ENCODE measurements around the gene SLAMF6.
"Not testable (repeated sequence)": the region's sequence is repeated elsewhere in the genome, so short reads cannot be mapped to it uniquely, and the experiment has no call there.

Gene SLAMF6

DNA sequence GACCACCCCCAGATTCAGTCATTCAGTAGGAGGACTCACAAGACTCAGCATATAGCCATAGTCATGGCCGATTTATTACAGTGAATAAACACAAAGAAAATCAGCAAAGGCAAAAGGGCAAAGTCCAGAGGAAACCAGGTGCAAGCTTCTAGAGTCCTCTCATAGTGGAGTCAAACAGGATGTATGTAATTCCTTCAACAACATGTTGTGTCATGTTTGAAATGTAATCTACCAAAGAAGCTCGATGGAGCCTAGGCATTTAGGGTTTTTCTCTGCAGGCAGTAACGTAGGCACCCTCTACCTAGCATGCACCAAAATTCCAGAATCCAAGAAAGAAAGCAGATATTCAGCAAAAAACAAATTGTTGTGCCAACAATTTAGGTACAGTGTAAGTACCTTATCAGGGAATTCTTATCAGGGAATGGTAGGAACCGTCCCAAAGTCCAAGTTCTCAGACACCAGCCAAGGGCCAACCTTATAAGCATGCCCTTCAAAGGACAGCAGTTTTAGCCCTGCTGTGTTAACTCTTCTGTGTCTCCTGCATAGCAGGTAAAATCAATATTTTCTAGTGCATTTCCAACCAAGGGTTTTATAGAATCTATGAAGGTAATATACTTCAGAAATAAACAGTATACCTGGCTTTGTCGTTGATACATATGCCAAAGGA lies 16.1 kb upstream of the SLAMF6 start:
- Histone ChIP-seq H3K36me3 (ENCODE audit: insufficient read depth) (no peaks in the 10 kb centered on the region), H3K4me2 (no peak overlapping the region), H3K4me1 (ENCODE audit: low read depth, poor library complexity, severe bottlenecking) (peaks cover 25% of the 10 kb centered on the region), H2AFZ (ENCODE audit: low read depth) (no peak overlapping the region), H3K9ac (no peak overlapping the region), H3K27me3 (ENCODE audit: insufficient read depth, low read depth) (no peaks in the 10 kb centered on the region), H3K4me3 (IDR thresholded peaks at IDR 0.05; ENCODE audit: insufficient read depth, low read depth, low read length) (peak overlapping the region; percentile 30), H3K27ac (no peak overlapping the region), H3K79me2 (ENCODE audit: insufficient read depth, low read depth) (no peaks in the 10 kb centered on the region), H4K20me1 (ENCODE audit: insufficient read depth) (no peaks in the 10 kb centered on the region)
- no peak for TF ChIP-seq CTCF (conservative IDR thresholded peaks at IDR 0.05; ENCODE audit: low read depth, low read length)

DNA sequence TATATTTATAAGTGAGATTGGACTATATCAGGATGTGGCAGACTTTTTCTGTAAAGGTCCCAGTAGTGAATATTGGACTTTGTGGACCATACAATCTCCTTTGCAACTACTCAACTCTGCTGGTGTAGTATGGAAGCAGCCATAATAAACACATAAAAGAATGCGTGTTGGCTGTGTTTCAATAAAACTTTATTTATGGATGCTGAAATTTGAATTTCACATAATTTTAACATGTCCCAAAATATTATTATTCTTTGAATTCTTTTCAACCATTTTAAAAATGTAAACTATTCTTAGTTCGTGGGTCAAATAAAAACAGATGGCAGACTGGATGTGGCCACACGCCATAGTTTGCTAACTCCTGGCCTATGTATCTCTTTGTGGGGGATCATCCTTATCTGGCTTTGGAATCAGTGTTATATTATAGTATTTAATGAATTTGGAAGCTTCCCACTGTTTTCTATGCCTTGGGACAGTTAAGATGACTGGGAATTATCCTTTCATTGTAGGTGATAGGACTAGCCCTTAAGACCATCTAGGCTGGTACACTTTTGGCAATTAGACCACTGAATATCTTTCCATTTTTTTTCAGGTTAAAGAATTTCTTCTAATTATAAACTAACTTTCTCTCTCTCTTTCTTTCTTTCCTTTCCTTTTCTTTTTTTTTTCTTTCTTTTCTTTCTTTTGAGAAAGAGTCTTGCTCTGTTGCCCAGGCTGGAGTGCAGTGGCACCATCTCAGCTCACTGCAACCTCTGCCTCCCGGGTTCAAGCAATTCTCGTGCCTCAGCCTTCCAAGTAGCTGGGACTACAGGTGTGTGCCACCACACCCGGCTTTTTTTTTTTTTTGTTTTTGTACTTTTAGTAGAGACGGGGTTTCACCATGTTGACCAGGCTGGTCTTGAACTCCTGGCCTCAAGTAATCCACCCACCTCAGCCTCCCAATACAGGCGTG lies 14.9 kb upstream of the SLAMF6 start:
- TF ChIP-seq CTCF (conservative IDR thresholded peaks at IDR 0.05; ENCODE audit: low read depth, low read length), result no peak
- Histone ChIP-seq H3K27me3 (ENCODE audit: insufficient read depth, low read depth) (no peaks in the 10 kb centered on the region), H3K4me1 (ENCODE audit: low read depth, poor library complexity, severe bottlenecking) (peaks cover 25% of the 10 kb centered on the region), H3K4me3 (IDR thresholded peaks at IDR 0.05; ENCODE audit: insufficient read depth, low read depth, low read length) (peak overlapping the region; percentile 30), H3K9ac (no peak overlapping the region), H3K27ac (no peak overlapping the region), H3K79me2 (ENCODE audit: insufficient read depth, low read depth) (no peaks in the 10 kb centered on the region), H4K20me1 (ENCODE audit: insufficient read depth) (no peaks in the 10 kb centered on the region), H2AFZ (ENCODE audit: low read depth) (no peak overlapping the region), H3K4me2 (no peak overlapping the region), H3K36me3 (ENCODE audit: insufficient read depth) (no peaks in the 10 kb centered on the region)

GRCh38 chr1:160534823-160535605 lies 12.0 kb upstream of the SLAMF6 start:
- no peak overlapping the region for H3K4me3 ChIP-seq (IDR thresholded peaks at IDR 0.05; ENCODE audit: insufficient read depth, low read depth, low read length)
- H3K27ac ChIP-seq, result no peak overlapping the region
- no peak overlapping the region for H3K4me2 ChIP-seq
- no peaks in the 10 kb centered on the region for H4K20me1 ChIP-seq (ENCODE audit: insufficient read depth)
- no peak overlapping the region for H2AFZ ChIP-seq (ENCODE audit: low read depth)
- peaks cover 15% of the 10 kb centered on the region for H3K4me1 ChIP-seq (ENCODE audit: low read depth, poor library complexity, severe bottlenecking)
- peak; percentile 54; the same call in 1 of the 2 replicates for TF ChIP-seq CTCF (conservative IDR thresholded peaks at IDR 0.05; ENCODE audit: low read depth, low read length)
- no peaks in the 10 kb centered on the region for H3K79me2 ChIP-seq (ENCODE audit: insufficient read depth, low read depth)
- no peaks in the 10 kb centered on the region for H3K36me3 ChIP-seq (ENCODE audit: insufficient read depth)
- no peak overlapping the region for H3K9ac ChIP-seq
- no peaks in the 10 kb centered on the region for H3K27me3 ChIP-seq (ENCODE audit: insufficient read depth, low read depth)

GRCh38 chr1:160532557-160532813 lies 9.4 kb upstream of the SLAMF6 start:
- not testable (repeated sequence) for H3K4me3 ChIP-seq (IDR thresholded peaks at IDR 0.05; ENCODE audit: insufficient read depth, low read depth, low read length); H3K36me3 ChIP-seq (ENCODE audit: insufficient read depth); H3K79me2 ChIP-seq (ENCODE audit: insufficient read depth, low read depth); H3K27ac ChIP-seq; H3K4me2 ChIP-seq; H3K4me1 ChIP-seq (ENCODE audit: low read depth, poor library complexity, severe bottlenecking); H4K20me1 ChIP-seq (ENCODE audit: insufficient read depth); H3K27me3 ChIP-seq (ENCODE audit: insufficient read depth, low read depth); H3K9ac ChIP-seq; H2AFZ ChIP-seq (ENCODE audit: low read depth)

GRCh38 chr1:160531809-160532556 lies 8.9 kb upstream of the SLAMF6 start:
- H3K79me2 ChIP-seq (ENCODE audit: insufficient read depth, low read depth); H3K4me3 ChIP-seq (IDR thresholded peaks at IDR 0.05; ENCODE audit: insufficient read depth, low read depth, low read length); H4K20me1 ChIP-seq (ENCODE audit: insufficient read depth); H2AFZ ChIP-seq (ENCODE audit: low read depth); H3K27ac ChIP-seq; H3K9ac ChIP-seq; H3K27me3 ChIP-seq (ENCODE audit: insufficient read depth, low read depth); H3K4me2 ChIP-seq; H3K4me1 ChIP-seq (ENCODE audit: low read depth, poor library complexity, severe bottlenecking); H3K36me3 ChIP-seq (ENCODE audit: insufficient read depth): not testable (repeated sequence)

- not testable (repeated sequence) for H3K27me3 ChIP-seq (ENCODE audit: insufficient read depth, low read depth); H3K4me1 ChIP-seq (ENCODE audit: low read depth, poor library complexity, severe bottlenecking); H3K27ac ChIP-seq; H3K4me2 ChIP-seq; H4K20me1 ChIP-seq (ENCODE audit: insufficient read depth); H3K9ac ChIP-seq; H2AFZ ChIP-seq (ENCODE audit: low read depth); H3K36me3 ChIP-seq (ENCODE audit: insufficient read depth); H3K79me2 ChIP-seq (ENCODE audit: insufficient read depth, low read depth); H3K4me3 ChIP-seq (IDR thresholded peaks at IDR 0.05; ENCODE audit: insufficient read depth, low read depth, low read length)
Observed at GRCh38 chr1:160529401-160529952, 6.4 kb upstream of the SLAMF6 start.

DNA sequence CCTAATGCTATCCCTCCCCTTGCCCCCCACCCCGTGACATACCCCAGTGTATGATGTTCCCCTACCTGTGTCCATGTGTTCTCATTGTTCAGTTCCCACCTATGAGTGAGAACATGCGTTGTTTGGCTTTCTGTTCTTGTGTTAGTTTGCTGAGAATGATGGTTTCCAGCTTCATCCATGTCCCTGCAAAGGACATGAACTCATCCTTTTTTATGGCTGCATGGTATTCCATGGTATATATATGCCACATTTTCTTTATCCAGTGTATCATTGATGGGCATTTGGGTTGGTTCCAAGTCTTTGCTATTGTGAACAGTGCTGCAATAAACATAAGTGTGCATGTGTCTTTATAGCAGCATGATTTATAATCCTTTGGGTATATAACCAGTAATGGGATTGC lies 734 bp upstream of the SLAMF6 start:
- H3K4me3 ChIP-seq (IDR thresholded peaks at IDR 0.05; ENCODE audit: insufficient read depth, low read depth, low read length); H3K4me1 ChIP-seq (ENCODE audit: low read depth, poor library complexity, severe bottlenecking); H2AFZ ChIP-seq (ENCODE audit: low read depth); H3K9ac ChIP-seq; H4K20me1 ChIP-seq (ENCODE audit: insufficient read depth); H3K79me2 ChIP-seq (ENCODE audit: insufficient read depth, low read depth); H3K36me3 ChIP-seq (ENCODE audit: insufficient read depth); H3K4me2 ChIP-seq; H3K27ac ChIP-seq; H3K27me3 ChIP-seq (ENCODE audit: insufficient read depth, low read depth): not testable (repeated sequence)
